ENCODE results near the gene KCNK10.

Gene KCNK10

GRCh38 chr14:88218119-88218915 lies 104.8 kb downstream of the KCNK10 start:
- DNase-seq (ENCODE audit: low read depth), result no peak

- DNase-seq (ENCODE audit: low read depth), result no peak
Observed at GRCh38 chr14:88212691-88213090, 110.4 kb downstream of the KCNK10 start.

- no peak for DNase-seq (ENCODE audit: low read depth)
Observed at GRCh38 chr14:88210426-88210825, 112.6 kb downstream of the KCNK10 start.

- DNase-seq (ENCODE audit: low read depth), result no peak
Observed at GRCh38 chr14:88209273-88209672, 113.8 kb downstream of the KCNK10 start.

- no peak for DNase-seq (ENCODE audit: low read depth)
Observed at GRCh38 chr14:88208858-88209257, 114.2 kb downstream of the KCNK10 start.

- no peak for DNase-seq (ENCODE audit: low read depth)
Observed at GRCh38 chr14:88204221-88204620, 118.8 kb downstream of the KCNK10 start.

GRCh38 chr14:88203291-88203690 lies 119.8 kb downstream of the KCNK10 start:
- no peak for DNase-seq (ENCODE audit: low read depth)

GRCh38 chr14:88202286-88202685 lies 120.8 kb downstream of the KCNK10 start:
- DNase-seq (ENCODE audit: low read depth), result no peak

GRCh38 chr14:88201851-88202250 lies 121.2 kb downstream of the KCNK10 start:
- no peak for DNase-seq (ENCODE audit: low read depth)

- DNase-seq (ENCODE audit: low read depth), result no peak
Observed at GRCh38 chr14:88199882-88200281, 123.2 kb downstream of the KCNK10 start.

- DNase-seq (ENCODE audit: low read depth), result no peak
Observed at GRCh38 chr14:88198446-88198845, 124.6 kb downstream of the KCNK10 start.

- DNase-seq (ENCODE audit: low read depth), result no peak
Observed at GRCh38 chr14:88196925-88197324, 126.1 kb downstream of the KCNK10 start.

- DNase-seq (ENCODE audit: low read depth), result no peak
Observed at GRCh38 chr14:88196116-88196890, 126.8 kb downstream of the KCNK10 start.

GRCh38 chr14:88195676-88196075 lies 127.4 kb downstream of the KCNK10 start:
- DNase-seq (ENCODE audit: low read depth), result no peak

- no peak for DNase-seq (ENCODE audit: low read depth)
Observed at GRCh38 chr14:88194531-88194930, 128.5 kb downstream of the KCNK10 start.

GRCh38 chr14:88191605-88192004 lies 131.5 kb downstream of the KCNK10 start:
- DNase-seq (ENCODE audit: low read depth), result no peak

- DNase-seq (ENCODE audit: low read depth), result no peak
Observed at GRCh38 chr14:88189417-88190191, 133.5 kb downstream of the KCNK10 start.

- DNase-seq (ENCODE audit: low read depth), result no peak
Observed at GRCh38 chr14:88188745-88189416, 134.2 kb downstream of the KCNK10 start.

GRCh38 chr14:88185843-88186242 lies 137.2 kb downstream of the KCNK10 start:
- no peak for DNase-seq (ENCODE audit: low read depth)

- no peak for DNase-seq (ENCODE audit: low read depth)
Observed at GRCh38 chr14:88184956-88185355, 138.1 kb downstream of the KCNK10 start.

GRCh38 chr14:88181072-88181471 lies 142.0 kb downstream of the KCNK10 start:
- DNase-seq (ENCODE audit: low read depth), result no peak

GRCh38 chr14:88179716-88180115 lies 143.4 kb downstream of the KCNK10 start:
- DNase-seq (ENCODE audit: low read depth), result no peak
